GM21447 (cell line): ENCODE data around the gene FBXO38.
"Not testable (repeated sequence)": the region's sequence is repeated elsewhere in the genome, so short reads cannot be mapped to it uniquely, and the experiment has no call there.

Experiments
- ATAC-seq: cut with Tn5 transposase; IDR thresholded peaks from one replicate; pipeline ENCODE4 v1.9.1; 2021; ENCODE audit not compliant: unreplicated experiment

Gene FBXO38

GRCh38 chr5:148426514-148426913, 42.8 kb downstream of the FBXO38 start:
- no peak for ATAC-seq

GRCh38 chr5:148427370-148428042, 43.7 kb downstream of the FBXO38 start:
- ATAC-seq, result no peak

- no peak for ATAC-seq
Observed at GRCh38 chr5:148428848-148429247, 45.1 kb downstream of the FBXO38 start.

- no peak for ATAC-seq
Observed at GRCh38 chr5:148433826-148434225, 50.1 kb downstream of the FBXO38 start.

- ATAC-seq, result no peak
Observed at GRCh38 chr5:148436029-148436428, 52.3 kb downstream of the FBXO38 start.

GRCh38 chr5:148437249-148437648, 53.5 kb downstream of the FBXO38 start:
- ATAC-seq, result no peak

GRCh38 chr5:148438933-148439332, 55.2 kb downstream of the FBXO38 start:
- ATAC-seq, result no peak

GRCh38 chr5:148443241-148443640, 59.5 kb downstream of the FBXO38 start:
- no peak for ATAC-seq

- ATAC-seq, result peak; percentile 90
Observed at GRCh38 chr5:148443998-148444397, 60.2 kb downstream of the FBXO38 start.

GRCh38 chr5:148445578-148445977, 61.8 kb downstream of the FBXO38 start:
- ATAC-seq, result no peak

- no peak for ATAC-seq
Observed at GRCh38 chr5:148446611-148447010, 62.9 kb downstream of the FBXO38 start.

- ATAC-seq, result no peak
Observed at GRCh38 chr5:148452499-148453193, 68.9 kb downstream of the FBXO38 start.

- ATAC-seq, result no peak
Observed at GRCh38 chr5:148454576-148454975, 70.8 kb downstream of the FBXO38 start.

GRCh38 chr5:148455185-148455584, 71.4 kb downstream of the FBXO38 start:
- no peak for ATAC-seq

GRCh38 chr5:148457183-148457620, 73.4 kb downstream of the FBXO38 start:
- ATAC-seq, result no peak

- no peak for ATAC-seq
Observed at GRCh38 chr5:148458036-148458888, 74.5 kb downstream of the FBXO38 start.

- ATAC-seq, result no peak
Observed at GRCh38 chr5:148459669-148460068, 75.9 kb downstream of the FBXO38 start.

- no peak for ATAC-seq
Observed at GRCh38 chr5:148465381-148466235, 81.8 kb downstream of the FBXO38 start.

GRCh38 chr5:148466236-148466580, 82.5 kb downstream of the FBXO38 start:
- ATAC-seq, result no peak

- ATAC-seq, result no peak
Observed at GRCh38 chr5:148467958-148468357, 84.2 kb downstream of the FBXO38 start.

GRCh38 chr5:148468746-148469145, 85.0 kb downstream of the FBXO38 start:
- ATAC-seq, result not testable (repeated sequence)
